Keratinocyte (primary cell): ENCODE data around the gene PERCC1. TPM values are rescaled to one million over a fixed set of nuclear protein-coding genes. Genes with fewer than 3 reads are reported as not detected.
"Not testable (repeated sequence)": the region's sequence is repeated elsewhere in the genome, so short reads cannot be mapped to it uniquely, and the experiment has no call there.

Source experiments
- DNase-seq: peaks from one replicate; pipeline ENCODE4 v3.0.0-alpha.2; 2011; ENCODE audit warnings: low read depth, missing footprints, low spot score
- FAIRE-seq: peaks from 2 replicates; lab custom pipeline; 2011; peaks lifted over from hg19 to GRCh38; lab: Jason Lieb, UNC
- H2AFZ ChIP-seq: 2 replicates; pipeline ENCODE4 v1.6.0; 2012; ENCODE audit warnings: low read length, control low read depth, inconsistent platforms; ENCODE audit not compliant: control insufficient read depth
- H3K27ac ChIP-seq: 2 replicates; pipeline ENCODE4 v1.5.1; 2011; ENCODE audit warnings: low read length; ENCODE audit not compliant: control insufficient read depth, insufficient read depth
- H3K27me3 ChIP-seq: 3 replicates; pipeline ENCODE4 v1.6.0; 2011; ENCODE audit warnings: low read length; ENCODE audit not compliant: control insufficient read depth, insufficient read depth; ENCODE audit errors: extremely low read depth
- H3K36me3 ChIP-seq, 2 experiments: 2 replicates in 1 of 2; 3 replicates in 1 of 2; pipeline ENCODE4 v1.5.1; 2011; ENCODE audit warnings: low read length in 2 of 2, mild to moderate bottlenecking in 1 of 2; ENCODE audit not compliant: control insufficient read depth in 2 of 2, insufficient read depth in 2 of 2; ENCODE audit errors: extremely low read depth in 1 of 2
- H3K4me1 ChIP-seq: 3 replicates; pipeline ENCODE4 v1.5.1; 2011; ENCODE audit warnings: low read length; ENCODE audit not compliant: control insufficient read depth, insufficient read depth; ENCODE audit errors: extremely low read depth
- H3K4me2 ChIP-seq: 3 replicates; pipeline ENCODE4 v1.6.0; 2011; ENCODE audit warnings: low read depth, low read length; ENCODE audit not compliant: control insufficient read depth, insufficient read depth; ENCODE audit errors: extremely low read depth
- H3K4me3 ChIP-seq, 3 experiments: fragments of 200-600 bp in 1 of 3; sonication (generic) in 1 of 3; 2 replicates in 2 of 3; 3 replicates in 1 of 3; pipeline ENCODE4 v1.5.1; 2011 to 2016; ENCODE audit warnings: low read length in 3 of 3, mild to moderate bottlenecking in 3 of 3, control low read depth in 2 of 3, inconsistent platforms in 1 of 3, low read depth in 1 of 3, mixed read lengths in 1 of 3, mixed run types in 1 of 3, moderate library complexity in 1 of 3; ENCODE audit not compliant: control insufficient read depth in 2 of 3, insufficient read depth in 2 of 3; ENCODE audit errors: extremely low read depth in 1 of 3
- H3K79me2 ChIP-seq: 2 replicates; pipeline ENCODE4 v1.6.0; 2012; ENCODE audit warnings: low read length; ENCODE audit not compliant: control insufficient read depth, insufficient read depth
- H3K9ac ChIP-seq: 3 replicates; pipeline ENCODE4 v1.6.0; 2011; ENCODE audit warnings: low read length; ENCODE audit not compliant: control insufficient read depth, insufficient read depth; ENCODE audit errors: extremely low read depth
- H3K9me1 ChIP-seq: 3 replicates; pipeline ENCODE4 v1.6.0; 2011; ENCODE audit warnings: low read length; ENCODE audit not compliant: control insufficient read depth, insufficient read depth; ENCODE audit errors: extremely low read depth
- H3K9me3 ChIP-seq: 2 replicates; pipeline ENCODE4 v1.5.1; 2012; ENCODE audit warnings: low read depth, low read length; ENCODE audit not compliant: control insufficient read depth
- H4K20me1 ChIP-seq: 3 replicates; pipeline ENCODE4 v1.6.0; 2011; ENCODE audit warnings: low read length; ENCODE audit not compliant: control insufficient read depth, insufficient read depth; ENCODE audit errors: extremely low read depth
- EZH2 ChIP-seq: IDR thresholded peaks from one replicate; pipeline ENCODE4 v1.6.1; 2012; ENCODE audit warnings: inconsistent platforms, mild to moderate bottlenecking, low read length, moderate library complexity
- dilution Hi-C: fragments of 300-500 bp; cut with MboI; formaldehyde crosslinking; loops from one replicate; pipeline ENCODE4 v1.7.0; 2020; ENCODE audit warnings: low sequenced_read_pairs; ENCODE audit not compliant: extremely low pct_ligation_motif_present
- polyA plus RNA-seq, 5 experiments: library from polyadenylated mRNA; depleted of rRNA in 3 of 5; stranded (reverse) in 3 of 5; stranded (forward) in 1 of 5; unstranded in 1 of 5; fragments of >200 nt; gene quantifications; 1 replicate in 1 of 5; 2 replicates in 3 of 5; 3 replicates in 1 of 5; pipeline versions ENCODE4 v1.2.1 to v1.2.3, GENCODE V29; 2011 to 2012; ENCODE audit warnings: missing spikeins in 2 of 5, low read depth in 1 of 5, low replicate concordance in 1 of 5
- TF ChIP-seq, protein P1 (sequence below), 3 experiments: IDR thresholded peaks in 1 of 3; conservative IDR thresholded peaks in 1 of 3; optimal IDR thresholded peaks in 1 of 3; 2 replicates in 2 of 3; 3 replicates in 1 of 3; pipeline versions ENCODE3 to v1.5.1; 2011; ENCODE audit warnings: low read length in 3 of 3, mild to moderate bottlenecking in 3 of 3, moderate library complexity in 2 of 3, control low read depth in 1 of 3, inconsistent platforms in 1 of 3; ENCODE audit not compliant: insufficient read depth in 2 of 3; ENCODE audit errors: extremely low read depth in 1 of 3

PERCC1 gene
- polyA plus RNA-seq, 1 donor (not counting 4 experiments of a cell fraction or from before 2014, with no cell fraction given): not detected

DNA sequence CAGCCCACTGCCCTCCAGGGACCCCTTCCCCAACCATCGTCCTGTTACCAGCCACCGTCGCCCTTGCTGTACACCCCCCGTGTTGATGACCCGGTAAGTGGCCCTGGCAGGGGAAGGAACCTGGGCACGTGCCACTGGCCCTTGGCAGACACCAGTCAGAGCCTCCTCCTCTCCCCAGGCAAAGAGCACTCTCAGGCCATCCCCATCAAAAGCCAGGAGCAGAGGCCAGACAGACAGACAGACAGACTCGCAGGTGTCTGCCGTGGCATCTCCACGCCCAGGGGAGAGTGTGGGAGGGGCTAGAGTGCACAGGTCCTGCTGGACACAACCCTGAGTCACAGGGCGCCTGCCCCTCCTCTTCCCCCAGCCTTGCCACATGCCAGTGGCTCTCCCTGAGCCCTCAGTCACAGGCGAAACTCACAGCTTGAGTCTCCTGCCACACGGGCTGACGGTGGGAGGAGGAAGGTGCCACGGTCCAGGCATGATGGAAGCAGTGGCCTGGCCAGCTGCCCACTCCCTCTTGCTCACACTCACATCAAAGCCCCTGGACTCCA, 36.2 kb downstream of the PERCC1 start:
- Histone ChIP-seq H3K9me3 (no peaks in the 10 kb centered on the region), H3K27me3 (no peaks in the 10 kb centered on the region), H3K27ac (no peak overlapping the region), H3K9me1 (no peaks in the 10 kb centered on the region), H3K79me2 (peaks cover 45% of the 10 kb centered on the region), H3K9ac (no peak overlapping the region), H3K36me3 (peaks cover 0 to 7% of the 10 kb centered on the region in 2 experiments), H4K20me1 (no peaks in the 10 kb centered on the region), H3K4me2 (no peak overlapping the region), H3K4me3 (no peak overlapping the region), H2AFZ (no peak overlapping the region), H3K4me1 (no peaks in the 10 kb centered on the region)
- TF ChIP-seq, protein P1, sequence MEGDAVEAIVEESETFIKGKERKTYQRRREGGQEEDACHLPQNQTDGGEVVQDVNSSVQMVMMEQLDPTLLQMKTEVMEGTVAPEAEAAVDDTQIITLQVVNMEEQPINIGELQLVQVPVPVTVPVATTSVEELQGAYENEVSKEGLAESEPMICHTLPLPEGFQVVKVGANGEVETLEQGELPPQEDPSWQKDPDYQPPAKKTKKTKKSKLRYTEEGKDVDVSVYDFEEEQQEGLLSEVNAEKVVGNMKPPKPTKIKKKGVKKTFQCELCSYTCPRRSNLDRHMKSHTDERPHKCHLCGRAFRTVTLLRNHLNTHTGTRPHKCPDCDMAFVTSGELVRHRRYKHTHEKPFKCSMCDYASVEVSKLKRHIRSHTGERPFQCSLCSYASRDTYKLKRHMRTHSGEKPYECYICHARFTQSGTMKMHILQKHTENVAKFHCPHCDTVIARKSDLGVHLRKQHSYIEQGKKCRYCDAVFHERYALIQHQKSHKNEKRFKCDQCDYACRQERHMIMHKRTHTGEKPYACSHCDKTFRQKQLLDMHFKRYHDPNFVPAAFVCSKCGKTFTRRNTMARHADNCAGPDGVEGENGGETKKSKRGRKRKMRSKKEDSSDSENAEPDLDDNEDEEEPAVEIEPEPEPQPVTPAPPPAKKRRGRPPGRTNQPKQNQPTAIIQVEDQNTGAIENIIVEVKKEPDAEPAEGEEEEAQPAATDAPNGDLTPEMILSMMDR (optimal IDR thresholded peaks at IDR 0.05 in 1 of 3, IDR thresholded peaks at IDR 0.05 in 1 of 3, conservative IDR thresholded peaks at IDR 0.05 in 1 of 3; ENCODE audit: extremely low read depth in 1 of 3, insufficient read depth in 2 of 3, low read length in 3 of 3): no peak
- no peak for TF ChIP-seq EZH2
- no peak for FAIRE-seq
- no peak for DNase-seq
- dilution Hi-C loops: no loop called here

DNA sequence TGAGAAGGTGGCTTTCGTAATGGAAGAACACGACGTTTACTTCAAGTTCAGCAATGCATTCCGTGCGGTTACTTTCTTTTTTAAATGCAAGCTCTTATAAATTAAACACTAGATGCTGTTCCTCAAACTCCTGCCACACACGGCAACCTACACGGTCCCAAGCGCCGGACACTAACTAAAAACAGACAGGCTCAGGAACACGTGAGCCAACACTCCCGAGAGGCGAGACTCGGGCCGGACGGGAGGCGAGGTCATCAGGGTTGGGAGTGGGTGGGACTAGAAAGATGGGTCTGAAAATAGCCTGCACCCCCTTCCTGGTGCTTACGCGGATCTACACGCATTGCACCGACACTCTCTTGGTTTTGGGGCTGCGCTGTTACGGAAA, 37.5 kb downstream of the PERCC1 start:
- H2AFZ ChIP-seq: no peak overlapping the region
- H3K4me1 ChIP-seq: no peaks in the 10 kb centered on the region
- H3K27me3 ChIP-seq: no peaks in the 10 kb centered on the region
- H3K9ac ChIP-seq: no peak overlapping the region
- H3K4me3 ChIP-seq: no peak overlapping the region
- peaks cover 0 to 3% of the 10 kb centered on the region in 2 experiments for H3K36me3 ChIP-seq
- TF ChIP-seq, protein P1 (optimal IDR thresholded peaks at IDR 0.05 in 1 of 3, IDR thresholded peaks at IDR 0.05 in 1 of 3, conservative IDR thresholded peaks at IDR 0.05 in 1 of 3; ENCODE audit: extremely low read depth in 1 of 3, insufficient read depth in 2 of 3, low read length in 3 of 3): no peak
- TF ChIP-seq EZH2: no peak
- FAIRE-seq (no peak), DNase-seq (no peak)
- H4K20me1 ChIP-seq: no peaks in the 10 kb centered on the region
- H3K9me1 ChIP-seq: no peaks in the 10 kb centered on the region
- dilution Hi-C loops: no loop called here
- H3K4me2 ChIP-seq: no peak overlapping the region
- H3K27ac ChIP-seq: no peak overlapping the region
- peaks cover 50% of the 10 kb centered on the region for H3K79me2 ChIP-seq
- H3K9me3 ChIP-seq: no peaks in the 10 kb centered on the region

DNA sequence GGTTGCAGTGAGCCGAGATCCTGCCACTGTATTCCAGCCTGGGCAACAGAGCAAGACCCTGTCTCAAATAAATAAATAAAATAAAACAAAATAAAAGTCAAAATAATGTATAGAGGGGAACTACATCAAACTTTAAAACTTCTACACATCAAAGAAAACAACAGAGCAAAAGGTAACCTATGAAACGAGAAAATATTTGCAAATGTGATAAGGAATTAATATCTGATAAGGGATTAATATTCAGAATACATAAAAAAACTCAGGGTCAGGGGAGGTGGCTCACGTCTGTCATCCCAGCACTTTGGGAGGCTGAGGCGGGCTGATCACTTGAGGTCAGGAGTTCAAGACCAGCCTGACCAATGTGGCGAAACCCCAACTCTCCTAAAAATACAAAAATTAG, 38.3 kb downstream of the PERCC1 start:
- H3K36me3 ChIP-seq, FAIRE-seq, H3K9me1 ChIP-seq, H4K20me1 ChIP-seq, H3K9ac ChIP-seq, H3K4me2 ChIP-seq, dilution Hi-C loops, H3K4me3 ChIP-seq, H3K27ac ChIP-seq, DNase-seq, H2AFZ ChIP-seq, H3K4me1 ChIP-seq, H3K9me3 ChIP-seq, H3K27me3 ChIP-seq: not testable (repeated sequence)
- H3K79me2 ChIP-seq: peaks cover 56% of the 10 kb centered on the region
